Umbilical cord (tissue), 2 donors: Measurements from ENCODE around the gene RANBP3. TPM values are rescaled to one million over a fixed set of nuclear protein-coding genes. Genes with fewer than 3 reads are reported as not detected.
"Not testable (repeated sequence)": the region's sequence is repeated elsewhere in the genome, so short reads cannot be mapped to it uniquely, and the experiment has no call there.

Experiments
- DNase-seq: peaks from one replicate; pipeline ENCODE4 v3.0.0-alpha.2; 2015; ENCODE audit warnings: low spot score
- total RNA-seq: library from RNA; depleted of rRNA; stranded (reverse); fragments of >200 nt; gene quantifications from one replicate; pipeline ENCODE4 v1.2.3, GENCODE V29; 2014; ENCODE audit warnings: low replicate concordance; ENCODE audit not compliant: insufficient read depth

The RANBP3 gene
- total RNA-seq, 1 donor from 2014 or later = 38.8 TPM

- no peak for DNase-seq
Observed at GRCh38 chr19:6006896-6007295, 29.0 kb upstream of the RANBP3 start.

GRCh38 chr19:6006070-6006446, 28.1 kb upstream of the RANBP3 start:
- DNase-seq = not testable (repeated sequence)

GRCh38 chr19:6005321-6006069, 27.6 kb upstream of the RANBP3 start:
- DNase-seq = no peak

DNA sequence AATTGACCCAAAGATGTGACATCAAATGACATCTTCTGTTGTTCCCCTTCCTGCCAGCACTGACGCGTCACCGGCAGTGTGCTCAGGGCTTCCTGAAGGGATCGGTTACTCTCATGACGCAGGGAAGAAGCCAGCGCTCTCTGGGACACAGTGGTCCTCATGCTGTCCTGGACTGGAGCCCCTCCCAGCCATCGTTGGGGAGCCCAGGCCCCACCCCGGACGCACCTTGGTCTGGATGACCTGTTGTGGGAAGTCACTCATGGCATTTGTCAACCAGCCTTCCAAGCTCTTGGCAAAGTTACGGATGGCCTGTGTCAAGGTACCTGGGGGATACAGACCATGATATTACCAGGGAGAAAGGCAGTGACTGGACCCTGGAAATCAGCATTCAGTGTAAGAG, 26.0 kb upstream of the RANBP3 start:
- DNase-seq = no peak

DNA sequence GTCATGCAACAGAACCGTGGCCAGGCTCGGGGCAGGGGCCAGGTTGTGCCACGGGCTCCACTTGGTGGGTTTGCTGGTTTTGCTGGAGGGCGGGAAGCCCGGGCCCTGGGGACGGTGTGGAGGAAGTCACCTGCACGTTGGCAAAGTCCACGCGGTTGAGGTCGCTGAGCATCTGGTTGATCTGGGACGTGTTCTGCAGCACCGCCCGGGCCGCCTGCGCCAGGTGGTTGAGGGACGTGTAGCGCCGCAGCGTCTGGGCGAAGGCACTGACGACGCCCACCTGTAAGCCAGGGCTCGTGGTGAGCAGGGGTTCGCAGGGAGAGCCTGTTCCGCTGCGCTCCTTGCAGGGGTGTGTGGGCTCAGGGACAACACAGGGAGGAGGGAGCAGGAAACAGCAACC, 24.7 kb upstream of the RANBP3 start:
- no peak for DNase-seq

DNA sequence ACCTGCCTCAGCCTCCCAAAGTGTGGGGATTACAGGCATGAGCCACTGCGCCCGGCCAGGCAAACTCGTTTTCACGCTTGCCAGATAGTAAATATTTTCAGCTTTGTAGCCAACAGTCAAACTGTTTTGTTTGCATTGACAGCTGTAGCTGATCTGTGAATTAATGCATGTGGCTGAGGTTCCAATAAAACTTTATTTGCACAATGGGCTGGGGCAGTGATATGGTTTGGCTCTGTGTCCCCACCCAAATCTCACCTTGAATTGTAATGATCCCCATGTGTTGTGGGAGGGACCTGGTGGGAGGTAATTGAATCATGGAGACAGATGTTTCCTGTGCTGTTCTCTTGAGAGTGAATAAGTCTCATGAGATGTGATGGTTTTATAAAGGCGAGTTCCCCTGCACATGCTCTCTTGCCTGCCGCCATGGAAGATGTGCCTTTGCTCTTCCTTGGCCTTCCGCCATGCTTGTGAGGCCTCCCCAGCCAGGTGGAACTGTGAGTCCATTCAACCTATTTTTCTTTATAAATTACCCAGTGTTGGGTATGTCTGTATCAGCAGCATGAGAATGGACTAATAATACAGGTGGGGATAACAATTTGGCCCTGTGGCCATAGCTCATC, 22.4 kb upstream of the RANBP3 start:
- no peak for DNase-seq

GRCh38 chr19:5999693-6000092, 21.8 kb upstream of the RANBP3 start:
- DNase-seq = no peak

GRCh38 chr19:5997371-5997770, 19.4 kb upstream of the RANBP3 start:
- no peak for DNase-seq

DNA sequence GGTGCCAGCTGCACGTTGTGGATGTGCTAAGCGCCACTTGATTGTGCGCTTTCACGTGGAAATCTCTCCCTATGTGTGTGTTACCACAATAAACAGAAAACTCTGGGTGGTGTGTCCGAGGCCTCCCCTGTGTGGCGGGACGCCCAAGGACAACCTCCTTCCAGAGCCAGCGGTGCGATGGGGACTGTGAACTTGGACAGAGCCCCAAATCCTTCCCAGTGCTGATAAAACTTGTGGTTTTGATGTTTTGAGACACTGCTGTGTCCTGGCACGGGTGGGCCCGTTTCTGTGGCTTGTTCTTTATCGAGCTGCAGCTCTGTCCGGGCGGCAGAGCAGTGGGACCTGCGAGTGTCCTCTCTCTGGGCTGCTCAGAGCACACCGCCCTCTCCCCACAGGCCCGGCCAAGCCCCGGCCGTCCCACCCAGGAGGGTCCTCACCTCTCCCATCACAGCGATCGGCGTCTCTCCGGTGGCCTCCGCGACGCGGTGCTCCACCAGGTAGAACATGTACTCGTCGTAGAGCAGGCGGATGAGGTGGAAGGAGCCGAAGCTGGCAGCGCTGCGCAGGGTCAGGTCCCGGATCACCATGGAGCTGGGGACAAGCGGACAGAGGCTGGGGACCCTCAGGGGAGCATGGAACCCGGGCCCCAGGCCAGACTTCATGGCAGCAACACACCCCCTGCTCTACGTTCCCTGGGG, 18.8 kb upstream of the RANBP3 start:
- no peak for DNase-seq

DNA sequence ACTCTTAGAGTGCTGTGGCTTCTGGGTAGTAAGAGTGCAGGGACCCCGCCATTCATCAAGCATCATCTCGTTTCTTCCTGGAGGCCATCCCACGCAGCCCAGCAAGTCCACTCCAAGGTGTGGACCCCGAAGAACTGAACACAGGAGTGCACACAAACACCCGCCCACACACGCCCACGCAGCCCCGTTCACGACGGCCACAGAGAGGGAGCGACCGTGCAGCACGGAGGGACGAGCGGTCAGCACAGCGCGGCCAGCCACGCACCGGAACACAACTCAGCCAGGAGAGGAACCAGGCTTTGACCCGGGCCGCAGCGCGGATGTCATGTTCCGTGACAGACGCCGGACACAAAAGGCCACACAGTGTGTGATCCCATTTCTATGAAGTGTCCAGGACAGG, 18.2 kb upstream of the RANBP3 start:
- DNase-seq = no peak

- no peak for DNase-seq
Observed at GRCh38 chr19:5995606-5996005, 17.7 kb upstream of the RANBP3 start.

DNA sequence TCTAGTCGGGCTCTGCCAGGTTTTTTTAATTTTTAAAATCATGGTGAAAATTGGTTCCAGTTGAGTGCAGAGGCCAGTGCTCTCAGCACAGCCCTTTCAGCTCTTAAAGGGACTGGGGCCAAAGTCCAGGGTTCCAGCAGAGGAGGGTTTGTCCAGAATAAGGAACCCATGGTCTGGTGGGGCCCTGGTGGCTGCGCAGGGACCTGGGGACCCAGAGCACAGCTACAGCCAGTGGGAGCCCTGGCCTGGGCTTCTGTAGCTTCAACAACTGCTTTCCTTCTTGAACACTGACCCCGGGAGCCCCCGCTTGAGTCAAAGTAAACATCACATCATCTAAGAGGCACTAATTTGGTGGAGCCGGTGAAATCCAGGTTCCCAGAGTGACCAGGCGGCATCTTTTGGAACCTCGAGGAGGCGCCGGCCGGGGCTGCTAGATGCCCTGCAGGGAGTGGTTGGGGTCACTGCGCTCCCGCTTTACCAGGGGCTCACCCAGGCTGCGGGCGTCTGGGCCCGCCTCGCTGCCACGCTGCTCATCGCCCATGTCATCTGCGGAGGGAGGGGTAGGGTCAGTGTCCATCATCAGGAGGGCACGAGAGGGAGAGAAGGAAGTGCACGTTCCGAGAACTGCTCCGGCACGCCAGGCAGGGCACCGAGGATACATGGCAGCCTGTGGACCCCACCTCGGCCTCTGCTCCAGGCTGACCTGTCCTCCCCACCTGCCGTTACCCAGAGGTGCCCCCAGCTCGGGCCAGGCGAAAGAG, 16.6 kb upstream of the RANBP3 start:
- no peak for DNase-seq

GRCh38 chr19:5993648-5994358, 15.9 kb upstream of the RANBP3 start:
- DNase-seq = no peak

DNA sequence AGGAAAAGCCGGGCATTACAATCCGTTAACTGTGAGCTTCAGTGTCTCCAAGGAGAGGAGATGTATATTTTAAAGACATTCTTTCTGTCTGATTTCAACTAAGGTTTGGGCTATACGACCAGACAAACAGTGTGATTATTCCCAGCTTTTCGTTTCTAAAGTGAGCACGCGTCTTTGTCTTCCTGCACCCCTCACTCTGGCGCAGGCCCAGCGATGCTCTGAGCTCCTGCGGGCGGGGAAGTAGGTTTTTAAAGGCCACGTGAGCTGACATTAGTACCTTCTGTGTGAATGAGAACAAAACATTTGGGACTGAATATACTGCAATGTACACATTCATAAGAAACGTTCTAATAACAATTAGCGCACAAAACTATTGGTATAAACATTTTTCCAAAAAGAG, 15.3 kb upstream of the RANBP3 start:
- DNase-seq = no peak

DNA sequence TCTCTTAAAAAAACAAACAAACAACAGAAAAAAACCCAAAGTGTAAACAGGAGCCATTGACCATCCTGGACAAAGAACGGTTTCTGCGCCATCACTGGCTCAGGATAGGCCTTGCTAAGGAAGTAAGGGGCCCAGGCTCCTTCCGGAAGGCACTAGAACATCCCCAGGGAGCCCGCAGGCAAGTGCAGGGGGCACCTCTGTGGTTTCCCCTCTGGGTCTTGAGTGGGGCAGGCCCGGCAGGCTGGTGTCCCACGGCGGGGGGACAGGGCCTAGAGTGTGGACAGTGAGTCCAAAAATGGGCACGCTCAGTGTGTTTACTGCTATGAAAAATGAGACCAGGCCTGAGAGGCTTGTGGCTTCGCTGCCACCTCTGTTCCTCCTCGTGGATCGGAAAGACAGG, 14.8 kb upstream of the RANBP3 start:
- DNase-seq = no peak

DNA sequence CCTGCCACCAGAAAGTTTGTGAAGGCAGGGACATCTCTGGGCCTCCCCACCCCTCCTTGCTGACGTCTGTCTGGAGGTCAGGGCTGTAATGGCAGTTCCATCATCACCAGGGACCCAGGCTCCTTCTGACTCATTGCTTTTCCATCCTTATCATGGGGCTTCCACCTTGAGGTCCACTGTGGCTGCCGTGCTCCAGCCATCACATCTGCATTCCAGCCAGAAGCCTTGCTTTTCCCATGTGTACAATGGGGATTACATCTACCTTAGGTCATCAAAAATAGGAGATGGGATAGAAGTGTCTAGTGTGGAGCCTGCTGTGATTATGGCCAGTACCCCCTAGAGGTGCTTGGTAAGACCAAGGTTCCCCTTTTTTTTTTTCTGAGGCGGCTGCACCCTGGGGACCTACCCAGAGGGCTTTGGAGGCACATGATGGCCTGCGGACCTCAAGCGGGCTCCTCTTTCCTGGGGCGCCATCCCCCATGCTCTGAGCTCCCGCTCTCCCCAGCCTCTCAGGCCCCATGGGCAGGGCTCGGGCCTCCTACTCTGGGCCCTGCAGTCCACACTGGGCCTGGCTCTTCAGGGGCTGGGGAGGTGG, 13.4 kb upstream of the RANBP3 start:
- no peak for DNase-seq

DNA sequence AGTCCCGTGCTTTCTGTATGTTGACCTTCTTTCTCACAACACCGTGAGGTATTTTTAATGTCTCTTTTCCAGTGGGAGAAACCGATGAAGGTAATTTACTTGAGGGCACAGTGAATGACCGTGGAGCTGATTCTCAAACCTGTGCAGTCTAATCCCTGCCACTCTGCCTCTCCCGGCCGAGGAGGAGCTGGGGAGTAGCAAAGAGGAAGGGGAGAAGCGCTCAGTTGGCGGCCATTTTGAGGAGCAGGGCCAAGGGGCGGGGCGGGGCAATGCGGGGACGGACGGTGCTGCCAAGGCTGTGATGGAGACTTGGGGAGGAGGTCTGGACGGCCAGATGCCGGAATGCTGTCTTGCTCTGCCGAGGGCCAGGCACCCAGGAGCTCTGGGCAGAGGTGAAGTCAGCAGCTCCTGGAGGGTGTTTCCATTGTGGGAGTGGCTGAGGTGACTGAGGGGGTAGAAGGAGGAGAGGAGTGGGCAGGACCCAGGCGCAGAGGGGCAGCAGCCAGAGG, 12.4 kb upstream of the RANBP3 start:
- no peak for DNase-seq

DNA sequence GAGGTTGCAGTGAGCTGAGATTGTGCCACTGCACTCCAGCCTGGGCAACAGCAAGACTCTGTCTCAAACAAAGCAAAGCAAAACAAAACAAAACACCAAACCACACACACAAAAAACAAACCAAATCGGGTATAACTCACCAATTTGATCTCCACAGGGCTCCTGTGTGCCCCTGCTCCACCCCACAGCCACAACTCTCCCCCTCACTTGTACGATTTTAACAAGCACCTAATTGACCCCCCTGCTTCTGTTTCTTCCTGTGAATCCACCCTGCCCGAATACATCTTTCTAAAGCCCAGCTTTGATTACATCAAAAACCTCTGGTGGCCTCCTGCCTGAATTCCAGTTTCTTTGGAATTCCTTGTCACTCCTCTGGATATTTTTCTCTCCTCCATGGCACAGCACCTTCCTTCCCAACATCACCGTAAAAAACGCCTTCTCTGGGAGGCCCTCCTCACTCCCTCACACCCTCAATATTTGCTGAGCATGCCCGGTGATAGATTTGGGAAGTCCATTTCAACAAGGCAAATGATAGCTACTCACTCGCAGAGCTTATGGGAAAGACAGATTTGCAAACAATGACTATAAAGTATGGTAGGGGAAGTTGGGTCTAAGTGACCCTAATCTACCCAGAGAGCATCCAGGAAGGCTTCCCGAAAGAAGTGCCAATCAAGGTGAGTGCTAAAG, 11.6 kb upstream of the RANBP3 start:
- DNase-seq = no peak

GRCh38 chr19:5988517-5989387, 10.8 kb upstream of the RANBP3 start:
- DNase-seq = peak; percentile 33
